ENCODE data around the gene GRID1.

- TF ChIP-seq ATF2 (CRISPR knock-in tag; IDR thresholded peaks at IDR 0.05; ENCODE audit: borderline replicate concordance, low read depth), result no peak
- TF ChIP-seq PRRX2 (CRISPR knock-in tag; IDR thresholded peaks at IDR 0.05), result no peak
- no peak for TF ChIP-seq CREB1 (CRISPR knock-in tag; IDR thresholded peaks at IDR 0.05)
- no peak for TF ChIP-seq ZBTB21 (CRISPR knock-in tag; IDR thresholded peaks at IDR 0.05; ENCODE audit: borderline replicate concordance)
- no peak for TF ChIP-seq CTCF (IDR thresholded peaks at IDR 0.05)
- no peak for TF ChIP-seq GTF2I (CRISPR knock-in tag; conservative IDR thresholded peaks at IDR 0.05)
- TF ChIP-seq MYBL2 (CRISPR knock-in tag; IDR thresholded peaks at IDR 0.05), result no peak
- TF ChIP-seq E2F1 (CRISPR knock-in tag; IDR thresholded peaks at IDR 0.05), result no peak
- no peak for TF ChIP-seq AR (CRISPR knock-in tag; IDR thresholded peaks at IDR 0.05)
- TF ChIP-seq ZNF423 (CRISPR knock-in tag; IDR thresholded peaks at IDR 0.05), result no peak
- TF ChIP-seq USF2 (CRISPR knock-in tag; IDR thresholded peaks at IDR 0.05), result no peak
- TF ChIP-seq ZNF138 (CRISPR knock-in tag; conservative IDR thresholded peaks at IDR 0.05), result no peak
These were observed 440.5 kb downstream of the GRID1 start for GRCh38 chr10:85926136-85926535.

All from WTC11 (cell line).